ENCODE results near the gene MYF5.

DNA sequence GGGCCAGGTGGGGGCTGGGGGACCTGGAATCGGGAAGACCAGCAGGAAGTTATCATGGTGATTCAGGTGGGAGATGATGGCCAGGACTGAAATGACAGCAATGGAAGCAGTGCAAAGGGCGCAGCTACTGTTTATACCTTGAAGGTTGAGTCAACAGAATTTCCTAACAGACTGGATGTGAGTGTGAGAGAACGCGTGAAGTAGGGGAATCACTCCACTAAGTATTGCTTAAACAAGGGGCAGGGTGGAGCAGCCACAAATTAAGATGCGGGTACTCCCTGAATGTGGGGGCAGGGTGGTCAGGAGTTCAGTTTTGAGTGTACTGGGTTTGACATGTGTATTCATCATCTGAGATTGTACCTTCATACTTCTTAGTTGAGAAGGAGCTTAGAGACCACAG is 45.1 kb downstream of the MYF5 start:
- no peak for TF ChIP-seq POLR2AphosphoS5 (IDR thresholded peaks at IDR 0.05)
- TF ChIP-seq, protein P1, sequence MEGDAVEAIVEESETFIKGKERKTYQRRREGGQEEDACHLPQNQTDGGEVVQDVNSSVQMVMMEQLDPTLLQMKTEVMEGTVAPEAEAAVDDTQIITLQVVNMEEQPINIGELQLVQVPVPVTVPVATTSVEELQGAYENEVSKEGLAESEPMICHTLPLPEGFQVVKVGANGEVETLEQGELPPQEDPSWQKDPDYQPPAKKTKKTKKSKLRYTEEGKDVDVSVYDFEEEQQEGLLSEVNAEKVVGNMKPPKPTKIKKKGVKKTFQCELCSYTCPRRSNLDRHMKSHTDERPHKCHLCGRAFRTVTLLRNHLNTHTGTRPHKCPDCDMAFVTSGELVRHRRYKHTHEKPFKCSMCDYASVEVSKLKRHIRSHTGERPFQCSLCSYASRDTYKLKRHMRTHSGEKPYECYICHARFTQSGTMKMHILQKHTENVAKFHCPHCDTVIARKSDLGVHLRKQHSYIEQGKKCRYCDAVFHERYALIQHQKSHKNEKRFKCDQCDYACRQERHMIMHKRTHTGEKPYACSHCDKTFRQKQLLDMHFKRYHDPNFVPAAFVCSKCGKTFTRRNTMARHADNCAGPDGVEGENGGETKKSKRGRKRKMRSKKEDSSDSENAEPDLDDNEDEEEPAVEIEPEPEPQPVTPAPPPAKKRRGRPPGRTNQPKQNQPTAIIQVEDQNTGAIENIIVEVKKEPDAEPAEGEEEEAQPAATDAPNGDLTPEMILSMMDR (IDR thresholded peaks at IDR 0.05), result no peak
